GM23248 (cell line): ENCODE data around the gene NRG3. TPM values are rescaled to one million over a fixed set of nuclear protein-coding genes. Genes with fewer than 3 reads are reported as not detected.

Experiments
- DNase-seq: peaks from one replicate; pipeline ENCODE4 v3.0.0-alpha.2; 2015
- H2AFZ ChIP-seq: fragments of 200-600 bp; sonication (generic); 2 replicates; pipeline ENCODE4 v1.6.1; 2016; ENCODE audit warnings: antibody characterized with exemption
- H3F3A ChIP-seq: fragments of 200-600 bp; sonication (generic); 2 replicates; pipeline ENCODE4 v1.6.1; 2016; ENCODE audit warnings: mild to moderate bottlenecking, antibody characterized with exemption, mixed run types; ENCODE audit not compliant: insufficient read depth
- H3K27ac ChIP-seq: fragments of 200-600 bp; sonication (generic); 2 replicates; pipeline ENCODE4 v1.5.1; 2016; ENCODE audit warnings: mild to moderate bottlenecking
- H3K27me3 ChIP-seq: fragments of 200-600 bp; sonication (generic); replicated peaks from 2 replicates; pipeline ENCODE4 v1.6.1; 2016; ENCODE audit warnings: mild to moderate bottlenecking; ENCODE audit not compliant: insufficient read depth
- H3K36me3 ChIP-seq: fragments of 200-600 bp; sonication (generic); 2 replicates; pipeline ENCODE4 v1.6.1; 2016; ENCODE audit warnings: low read depth, mild to moderate bottlenecking
- H3K4me1 ChIP-seq: fragments of 200-600 bp; sonication (generic); 2 replicates; pipeline ENCODE4 v1.6.1; 2016; ENCODE audit warnings: mild to moderate bottlenecking; ENCODE audit not compliant: insufficient read depth
- H3K4me2 ChIP-seq: fragments of 200-600 bp; sonication (generic); one replicate; pipeline ENCODE4 v1.6.1; 2016; ENCODE audit warnings: mild to moderate bottlenecking; ENCODE audit not compliant: unreplicated experiment
- H3K4me3 ChIP-seq: fragments of 200-600 bp; sonication (generic); 2 replicates; pipeline ENCODE4 v1.5.1; 2016; ENCODE audit warnings: mild to moderate bottlenecking
- H3K79me2 ChIP-seq: fragments of 200-600 bp; sonication (generic); 2 replicates; pipeline ENCODE4 v1.6.1; 2016; ENCODE audit warnings: mild to moderate bottlenecking; ENCODE audit not compliant: insufficient read depth
- H3K9ac ChIP-seq: fragments of 200-600 bp; sonication (generic); 2 replicates; pipeline ENCODE4 v1.6.1; 2016; ENCODE audit warnings: mild to moderate bottlenecking
- H3K9me2 ChIP-seq: fragments of 200-600 bp; sonication (generic); 2 replicates; pipeline ENCODE4 v1.6.1; 2016; ENCODE audit warnings: mixed run types, mild to moderate bottlenecking, moderate library complexity; ENCODE audit not compliant: insufficient read depth
- H3K9me3 ChIP-seq: fragments of 200-600 bp; sonication (generic); one replicate; pipeline ENCODE4 v1.6.1; 2017; ENCODE audit warnings: low read depth
- H4K20me1 ChIP-seq: fragments of 200-600 bp; sonication (generic); 2 replicates; pipeline ENCODE4 v1.6.0; 2016; ENCODE audit not compliant: insufficient read depth
- EZH2 ChIP-seq: fragments of 200-600 bp; sonication (generic); IDR thresholded peaks from 2 replicates; pipeline ENCODE4 v1.6.1; 2018; ENCODE audit warnings: antibody characterized with exemption, mild to moderate bottlenecking; ENCODE audit not compliant: insufficient read depth, poor library complexity, severe bottlenecking
- EZH2phosphoT487 ChIP-seq: fragments of 200-600 bp; sonication (generic); IDR thresholded peaks from 2 replicates; pipeline ENCODE4 v1.6.1; 2018; ENCODE audit warnings: antibody characterized with exemption, moderate library complexity, mild to moderate bottlenecking, low read depth; ENCODE audit not compliant: insufficient read depth
- WGBS, 2 experiments: methylation state at CpG; one replicate each; pipeline ENCODE4 v1.1.6; 2015 to 2017; ENCODE audit warnings: low lambda C conversion rate in 2 of 2, low coverage in 1 of 2; ENCODE audit errors: missing lambda C conversion rate in 2 of 2; 5-methylcytosine and 5-hydroxymethylcytosine counted together
- in situ Hi-C: fragments of 300-500 bp; cut with MboI; formaldehyde crosslinking; loops from 2 replicates; pipeline ENCODE4 v1.15.0; 2020
- polyA plus RNA-seq: library from polyadenylated mRNA; unstranded; fragments of >200 nt; fragmentation: Nextera tagmentation; extraction: Ambion mirVana; gene quantifications from 2 replicates; pipeline ENCODE4 v1.2.1, GENCODE V29; 2016
- small RNA-seq: library from RNA; depleted of rRNA; stranded (forward); fragments of <200 nt; gene quantifications from one replicate; pipeline ENCODE3, GENCODE V24; 2014; ENCODE audit warnings: low read depth, low replicate concordance
- total RNA-seq: library from RNA; depleted of rRNA; stranded (reverse); fragments of >200 nt; shearing (Covaris generic); gene quantifications from 2 replicates; pipeline ENCODE4 v1.2.3, GENCODE V29; 2014

Gene NRG3
- total and polyA plus RNA-seq, 2 experiments from 2014 or later: not detected

GRCh38 chr10:83012866-83013265, 1137.9 kb downstream of the NRG3 start:
- H3K27ac ChIP-seq: no peak overlapping the region

GRCh38 chr10:83017076-83017867, 1142.3 kb downstream of the NRG3 start:
- Histone ChIP-seq H3K4me1 (no peaks in the 10 kb centered on the region), H2AFZ (no peak overlapping the region), H3K27me3 (no peaks in the 10 kb centered on the region), H3K36me3 (no peaks in the 10 kb centered on the region), H3K27ac (no peak overlapping the region), H3K9me2 (no peaks in the 10 kb centered on the region), H4K20me1 (no peaks in the 10 kb centered on the region), H3K79me2 (no peaks in the 10 kb centered on the region), H3K9ac (no peak overlapping the region), H3K4me2 (no peak overlapping the region), H3F3A (no peaks in the 10 kb centered on the region), H3K9me3 (no peaks in the 10 kb centered on the region), H3K4me3 (no peak overlapping the region)
- in situ Hi-C loops: no loop called here
- 5 to 7% methylated on average over 2 of the region's 2 CpGs for WGBS, 2 experiments
- no peak for TF ChIP-seq EZH2phosphoT487
- no peak for TF ChIP-seq EZH2
- no peak for DNase-seq

More at GRCh38 chr10:83012866-83013265, 1137.9 kb downstream of the NRG3 start:
- no peaks in the 10 kb centered on the region for H3K9me3 ChIP-seq
- no peaks in the 10 kb centered on the region for H3K79me2 ChIP-seq
- TF ChIP-seq EZH2phosphoT487 (no peak), EZH2 (no peak)
- no peaks in the 10 kb centered on the region for H3F3A ChIP-seq
- no peaks in the 10 kb centered on the region for H3K36me3 ChIP-seq
- no peak overlapping the region for H3K4me2 ChIP-seq
- no peak overlapping the region for H3K9ac ChIP-seq
- H3K4me3 ChIP-seq: no peak overlapping the region
- no peaks in the 10 kb centered on the region for H3K27me3 ChIP-seq
- H4K20me1 ChIP-seq: no peaks in the 10 kb centered on the region
- no peaks in the 10 kb centered on the region for H3K9me2 ChIP-seq
- no peak overlapping the region for H2AFZ ChIP-seq
- H3K4me1 ChIP-seq: no peaks in the 10 kb centered on the region
- WGBS, 2 experiments: 12 to 20% methylated on average over 3 of the region's 3 CpGs
- DNase-seq: peak; percentile 0
- in situ Hi-C loops: no loop called here

- no peaks in the 10 kb centered on the region for H4K20me1 ChIP-seq
- H3K9me3 ChIP-seq: no peaks in the 10 kb centered on the region
- no peaks in the 10 kb centered on the region for H3K27me3 ChIP-seq
- in situ Hi-C loops: no loop called here
- no peak for TF ChIP-seq EZH2phosphoT487
- TF ChIP-seq EZH2: no peak
- H3K27ac ChIP-seq: no peak overlapping the region
- no peaks in the 10 kb centered on the region for H3K36me3 ChIP-seq
- no peak overlapping the region for H3K4me3 ChIP-seq
- DNase-seq: no peak
- H3K9ac ChIP-seq: no peak overlapping the region
- no peak overlapping the region for H2AFZ ChIP-seq
- no peaks in the 10 kb centered on the region for H3K4me1 ChIP-seq
- H3F3A ChIP-seq: no peaks in the 10 kb centered on the region
- H3K9me2 ChIP-seq: no peaks in the 10 kb centered on the region
- 0 to 8% methylated on average over 2 of the region's 2 CpGs for WGBS, 2 experiments
- no peak overlapping the region for H3K4me2 ChIP-seq
- H3K79me2 ChIP-seq: no peaks in the 10 kb centered on the region
Observed at GRCh38 chr10:83023662-83024061, 1148.7 kb downstream of the NRG3 start.

Small RNAs within 50 kb of the gene (small RNA-seq; reads per million reads assigned to genes)
- not detected for gene RNU6-441P
